ENCODE measurements around the gene ST7L. TPM values are rescaled to one million over a fixed set of nuclear protein-coding genes. Genes with fewer than 3 reads are reported as not detected.

Gene ST7L
- total and polyA plus RNA-seq, 8 donors = 9.0 to 16.9 (median 11.2) TPM

DNA sequence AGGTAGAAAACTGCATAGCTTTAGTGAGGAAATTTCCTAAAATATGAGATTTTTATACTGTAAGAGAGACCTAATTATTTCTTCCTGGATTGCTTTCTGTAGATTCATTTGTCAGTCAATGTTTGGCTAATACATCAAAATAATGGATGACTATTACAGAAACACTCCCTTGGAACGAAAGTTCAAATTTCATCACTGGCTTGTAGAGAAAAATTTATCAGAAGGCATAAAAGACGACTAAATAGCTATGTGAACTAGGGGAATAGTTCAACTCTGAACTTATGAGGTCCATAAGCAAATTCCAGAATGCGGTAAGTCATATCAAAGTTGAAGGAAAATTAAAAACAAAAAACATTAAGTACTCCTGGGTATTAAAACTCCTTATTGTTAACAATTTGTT, 74.2 kb downstream of the ST7L start:
- H3K9me3 ChIP-seq = no peaks in the 10 kb centered on the region
- H3K36me3 ChIP-seq = peaks cover 0 to 13% (median 0%) of the 10 kb centered on the region in 3 donors
- H3K27ac ChIP-seq = peak overlapping the region in 2 of 4 donors; percentile 40 to 51
- no peak for ATAC-seq
- H3K4me1 ChIP-seq = no peaks in the 10 kb centered on the region
- no peak overlapping the region for H3K4me3 ChIP-seq
- intact Hi-C loops (cut with DNase I) = no loop called here
- DNase-seq = no peak
- no peak for FAIRE-seq
- no peak for TF ChIP-seq CTCF (IDR thresholded peaks at IDR 0.05)
- WGBS, 2 donors = 68 to 73% methylated on average over 3 of the region's 3 CpGs
- no peaks in the 10 kb centered on the region for H3K27me3 ChIP-seq

GRCh38 chr1:112544011-112544688, 74.8 kb downstream of the ST7L start:
- no peak for FAIRE-seq
- intact Hi-C loops (cut with DNase I) = no loop called here
- no peak for TF ChIP-seq CTCF (IDR thresholded peaks at IDR 0.05)
- peak in 3 of 4 donors; percentile 72 to 83 (median 81) for ATAC-seq
- Histone ChIP-seq H3K27ac (peak overlapping the region in 2 of 4 donors; percentile 40 to 51), H3K27me3 (no peaks in the 10 kb centered on the region), H3K4me3 (no peak overlapping the region), H3K9me3 (no peaks in the 10 kb centered on the region), H3K36me3 (peaks cover 0 to 13% (median 0%) of the 10 kb centered on the region in 3 donors), H3K4me1 (no peaks in the 10 kb centered on the region)
- DNase-seq = no peak
- WGBS, 2 donors = 77 to 81% methylated on average over 1 of the region's 1 CpG

- no peak for DNase-seq
- WGBS, 2 donors = 72 to 79% methylated on average over 9 of the region's 9 CpGs
Measured at GRCh38 chr1:112542206-112542973, 76.6 kb downstream of the ST7L start.

DNA sequence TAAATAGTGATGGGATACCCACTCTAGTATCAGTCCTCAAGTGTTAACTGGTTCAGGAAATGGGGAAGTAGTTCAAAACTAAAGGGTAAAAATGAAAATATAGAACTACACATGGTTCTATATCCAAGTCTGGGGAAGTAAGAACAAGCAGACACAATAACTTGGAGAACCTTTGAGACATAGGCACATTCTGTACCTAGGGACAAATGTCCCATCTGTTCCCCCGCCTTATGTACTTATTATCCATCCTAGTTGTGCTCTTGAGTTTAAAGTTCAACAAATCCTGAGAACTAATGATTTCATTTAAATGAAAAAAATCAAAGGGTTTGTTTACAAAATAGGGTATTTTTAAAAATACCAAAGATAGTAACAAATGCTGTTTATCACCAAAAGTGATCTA, 77.6 kb downstream of the ST7L start:
- TF ChIP-seq CTCF (IDR thresholded peaks at IDR 0.05) = no peak
- no peak overlapping the region for H3K27ac ChIP-seq
- peaks cover 0 to 9% (median 0%) of the 10 kb centered on the region in 3 donors for H3K36me3 ChIP-seq
- no peaks in the 10 kb centered on the region for H3K4me1 ChIP-seq
- ATAC-seq = no peak
- FAIRE-seq = no peak
- DNase-seq = no peak
- H3K4me3 ChIP-seq = no peak overlapping the region
- H3K9me3 ChIP-seq = no peaks in the 10 kb centered on the region
- H3K27me3 ChIP-seq = no peaks in the 10 kb centered on the region
- WGBS, 2 donors = 45 to 100% methylated on average over 1 of the region's 1 CpG
- intact Hi-C loops (cut with DNase I) = no loop called here

More at GRCh38 chr1:112542206-112542973, 76.6 kb downstream of the ST7L start:
- Histone ChIP-seq H3K4me3 (no peak overlapping the region), H3K27me3 (no peaks in the 10 kb centered on the region), H3K4me1 (no peaks in the 10 kb centered on the region), H3K36me3 (peaks cover 0 to 9% (median 0%) of the 10 kb centered on the region in 3 donors), H3K27ac (peak overlapping the region in 1 of 4 donors; percentile 14), H3K9me3 (no peaks in the 10 kb centered on the region)
- FAIRE-seq (no peak), ATAC-seq (peak in 3 of 4 donors; percentile 29 to 64 (median 33))
- intact Hi-C loops (cut with DNase I) = no loop called here
- TF ChIP-seq CTCF (IDR thresholded peaks at IDR 0.05) = no peak

Data from pancreas (tissue), 10 donors.